Measurements from ENCODE around the gene TSHR. TPM values are rescaled to one million over a fixed set of nuclear protein-coding genes. Genes with fewer than 3 reads are reported as not detected.
"Not testable (repeated sequence)": the region's sequence is repeated elsewhere in the genome, so short reads cannot be mapped to it uniquely, and the experiment has no call there.

TSHR gene
- total RNA-seq, 2 donors from 2014 or later: 0.58 TPM; not detected in 1

DNA sequence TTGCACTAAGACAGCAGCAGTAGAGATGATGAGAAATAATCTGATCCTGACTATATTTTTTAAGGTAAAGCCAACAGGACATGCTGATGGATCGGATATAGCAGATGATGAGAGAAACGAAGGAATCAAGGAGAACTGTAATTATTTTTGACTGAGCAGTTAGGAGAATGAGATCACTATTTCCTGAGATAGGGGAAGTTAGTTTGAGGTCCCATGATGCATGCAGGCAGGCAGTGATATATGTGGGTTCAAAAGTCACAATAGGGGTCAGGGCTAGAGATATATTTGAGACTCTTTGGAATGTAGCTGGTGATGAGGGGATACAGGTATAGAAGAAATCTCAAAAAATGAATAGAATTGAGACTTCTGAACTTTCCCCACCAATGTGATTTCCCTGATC, 157.8 kb downstream of the TSHR start:
- Mint-ChIP-seq H3K27ac (no peak overlapping the region), H3K36me3 (ENCODE audit: low read depth) (no peaks in the 10 kb centered on the region), H3K27me3 (ENCODE audit: insufficient read depth) (no peaks in the 10 kb centered on the region), H3K4me1 (no peaks in the 10 kb centered on the region), H3K9me3 (peaks cover 16% of the 10 kb centered on the region), H3K4me3 (no peak overlapping the region)
- no peaks in the 10 kb centered on the region for H3K4me1 ChIP-seq (ENCODE audit: control insufficient read depth, insufficient read depth, low read length)
- no peak overlapping the region for H3K27ac ChIP-seq (ENCODE audit: low read depth, low read length)
- WGBS, 2 experiments (ENCODE audit: insufficient coverage in 1 of 2, insufficient read length in 1 of 2): 96 to 97% methylated on average over 2 of the region's 2 CpGs
- H3K36me3 ChIP-seq (ENCODE audit: control insufficient read depth, insufficient read depth, low read length): no peaks in the 10 kb centered on the region
- H3K9me3 ChIP-seq (ENCODE audit: control insufficient read depth, low read length): no peaks in the 10 kb centered on the region
- H3K4me3 ChIP-seq (ENCODE audit: low read length): no peak overlapping the region
- H3K9ac ChIP-seq (ENCODE audit: extremely low read depth, low read length, poor library complexity, severe bottlenecking): no peak overlapping the region
- H3K27me3 ChIP-seq (ENCODE audit: control insufficient read depth, insufficient read depth, low read length, poor library complexity, severe bottlenecking): no peaks in the 10 kb centered on the region
- DNase-seq: no peak
- TF ChIP-seq, protein P1, sequence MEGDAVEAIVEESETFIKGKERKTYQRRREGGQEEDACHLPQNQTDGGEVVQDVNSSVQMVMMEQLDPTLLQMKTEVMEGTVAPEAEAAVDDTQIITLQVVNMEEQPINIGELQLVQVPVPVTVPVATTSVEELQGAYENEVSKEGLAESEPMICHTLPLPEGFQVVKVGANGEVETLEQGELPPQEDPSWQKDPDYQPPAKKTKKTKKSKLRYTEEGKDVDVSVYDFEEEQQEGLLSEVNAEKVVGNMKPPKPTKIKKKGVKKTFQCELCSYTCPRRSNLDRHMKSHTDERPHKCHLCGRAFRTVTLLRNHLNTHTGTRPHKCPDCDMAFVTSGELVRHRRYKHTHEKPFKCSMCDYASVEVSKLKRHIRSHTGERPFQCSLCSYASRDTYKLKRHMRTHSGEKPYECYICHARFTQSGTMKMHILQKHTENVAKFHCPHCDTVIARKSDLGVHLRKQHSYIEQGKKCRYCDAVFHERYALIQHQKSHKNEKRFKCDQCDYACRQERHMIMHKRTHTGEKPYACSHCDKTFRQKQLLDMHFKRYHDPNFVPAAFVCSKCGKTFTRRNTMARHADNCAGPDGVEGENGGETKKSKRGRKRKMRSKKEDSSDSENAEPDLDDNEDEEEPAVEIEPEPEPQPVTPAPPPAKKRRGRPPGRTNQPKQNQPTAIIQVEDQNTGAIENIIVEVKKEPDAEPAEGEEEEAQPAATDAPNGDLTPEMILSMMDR (conservative IDR thresholded peaks at IDR 0.05): no peak

DNA sequence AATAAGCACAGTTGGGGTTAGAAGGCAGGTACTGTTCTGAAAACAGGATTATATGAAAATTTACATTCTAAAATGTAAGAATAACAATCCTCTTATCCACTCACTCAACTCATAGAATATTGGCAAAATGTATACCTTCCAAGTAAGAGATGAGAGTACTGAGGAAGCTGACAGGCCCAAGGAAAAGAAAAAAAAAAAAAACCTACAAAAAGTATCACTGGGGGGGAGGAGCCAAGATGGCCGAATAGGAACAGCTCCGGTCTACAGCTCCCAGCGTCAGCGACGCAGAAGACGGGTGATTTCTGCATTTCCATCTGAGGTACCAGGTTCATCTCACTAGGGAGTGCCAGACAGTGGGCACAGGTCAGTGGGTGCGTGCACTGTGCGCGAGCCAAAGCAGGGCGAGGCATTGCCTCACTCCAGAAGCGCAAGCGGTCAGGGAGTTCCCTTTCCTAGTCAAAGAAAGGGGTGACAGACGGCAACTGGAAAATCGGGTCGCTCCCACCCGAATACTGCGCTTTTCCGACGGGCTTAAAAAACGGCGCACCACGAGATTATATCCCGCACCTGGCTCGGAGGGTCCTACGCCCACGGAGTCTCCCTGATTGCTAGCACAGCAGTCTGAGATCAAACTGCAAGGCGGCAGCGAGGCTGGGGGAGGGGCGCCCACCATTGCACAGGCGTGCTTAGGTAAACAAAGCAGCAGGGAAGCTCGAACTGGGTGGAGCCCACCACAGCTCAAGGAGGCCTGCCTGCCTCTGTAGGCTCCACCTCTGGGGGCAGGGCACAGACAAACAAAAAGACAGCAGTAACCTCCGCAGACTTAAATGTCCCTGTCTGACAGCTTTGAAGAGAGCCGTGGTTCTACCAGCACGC, 158.8 kb downstream of the TSHR start:
- WGBS, 2 experiments (ENCODE audit: insufficient coverage in 1 of 2, insufficient read length in 1 of 2): 68 to 85% methylated on average over 11 to 33 of the region's 34 CpGs
- not testable (repeated sequence) for H3K4me3 ChIP-seq (ENCODE audit: low read length); H3K27ac ChIP-seq (ENCODE audit: low read depth, low read length); H3K9me3 ChIP-seq (ENCODE audit: control insufficient read depth, low read length); H3K9ac ChIP-seq (ENCODE audit: extremely low read depth, low read length, poor library complexity, severe bottlenecking); H3K27me3 Mint-ChIP-seq (ENCODE audit: insufficient read depth); H3K36me3 ChIP-seq (ENCODE audit: control insufficient read depth, insufficient read depth, low read length); H3K4me1 Mint-ChIP-seq; H3K4me1 ChIP-seq (ENCODE audit: control insufficient read depth, insufficient read depth, low read length); DNase-seq; H3K36me3 Mint-ChIP-seq (ENCODE audit: low read depth); H3K27me3 ChIP-seq (ENCODE audit: control insufficient read depth, insufficient read depth, low read length, poor library complexity, severe bottlenecking)
- H3K27ac Mint-ChIP-seq: peak overlapping the region; percentile 30
- peaks cover 20% of the 10 kb centered on the region for H3K9me3 Mint-ChIP-seq
- peak overlapping the region; percentile 59 for H3K4me3 Mint-ChIP-seq

DNA sequence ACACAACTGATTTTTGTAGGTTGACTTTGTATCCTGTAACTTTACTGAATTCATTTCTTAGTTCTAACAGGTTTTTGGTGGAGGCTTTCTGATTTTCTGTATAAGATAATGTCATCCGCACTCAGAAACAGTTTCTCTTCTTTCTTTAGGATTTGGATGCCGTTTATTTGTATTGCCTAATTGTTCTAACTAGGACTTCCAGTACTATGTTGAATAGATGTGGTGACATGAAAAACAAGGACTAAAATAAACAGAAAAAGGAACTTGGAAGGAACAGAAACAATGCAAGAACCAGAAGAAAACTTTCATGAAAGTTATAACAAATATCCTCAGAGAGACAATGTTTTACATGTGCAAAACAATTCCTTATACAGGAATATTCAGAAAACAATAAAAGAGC, 165.1 kb downstream of the TSHR start:
- Histone ChIP-seq H3K27ac (ENCODE audit: low read depth, low read length) (no peak overlapping the region), H3K4me1 (ENCODE audit: control insufficient read depth, insufficient read depth, low read length) (no peaks in the 10 kb centered on the region), H3K4me3 (ENCODE audit: low read length) (no peak overlapping the region), H3K27me3 (ENCODE audit: control insufficient read depth, insufficient read depth, low read length, poor library complexity, severe bottlenecking) (no peaks in the 10 kb centered on the region), H3K9ac (ENCODE audit: extremely low read depth, low read length, poor library complexity, severe bottlenecking) (no peak overlapping the region), H3K36me3 (ENCODE audit: control insufficient read depth, insufficient read depth, low read length) (no peaks in the 10 kb centered on the region), H3K9me3 (ENCODE audit: control insufficient read depth, low read length) (no peaks in the 10 kb centered on the region)
- Mint-ChIP-seq H3K4me3 (no peak overlapping the region), H3K9me3 (peaks cover 12% of the 10 kb centered on the region), H3K36me3 (ENCODE audit: low read depth) (no peaks in the 10 kb centered on the region), H3K4me1 (no peaks in the 10 kb centered on the region), H3K27me3 (ENCODE audit: insufficient read depth) (no peaks in the 10 kb centered on the region), H3K27ac (no peak overlapping the region)
- TF ChIP-seq, protein P1 (conservative IDR thresholded peaks at IDR 0.05): no peak
- no peak for DNase-seq
- 88% methylated on average over 2 of the region's 2 CpGs; no CpG with 5 or more reads in 1 of the 2 experiments for WGBS, 2 experiments (ENCODE audit: insufficient coverage in 1 of 2, insufficient read length in 1 of 2)

All from endodermal cell (in vitro differentiated cells).